ENCODE data around the gene NRCAM. TPM values are rescaled to one million over a fixed set of nuclear protein-coding genes. Genes with fewer than 3 reads are reported as not detected.

NRCAM gene
- total and polyA plus RNA-seq, 2 of the 13 experiments (the other 11 are each of a cell fraction or from before 2014, with no cell fraction given) = 0.31 to 0.33 TPM

GRCh38 chr7:108266491-108266890 is 189.7 kb downstream of the NRCAM start:
- H3K9me3 ChIP-seq (ENCODE audit: low read length) = no peaks in the 10 kb centered on the region
- H4K20me1 ChIP-seq (ENCODE audit: insufficient read depth, low read length) = no peaks in the 10 kb centered on the region
- H3K27me3 ChIP-seq (ENCODE audit: control insufficient read depth in 1 of 2, insufficient read depth in 2 of 2, low read length in 2 of 2) = no peaks in the 10 kb centered on the region
- in situ Hi-C loops (cut with HindIII; ENCODE audit: extremely low pct_ligation_motif_present, low pct_unique_long_range_greater_than_20kb) = no loop called here
- no peak overlapping the region for H3K4me2 ChIP-seq (ENCODE audit: low read depth, low read length)
- TF ChIP-seq KDM6A (CRISPR knock-in tag; IDR thresholded peaks at IDR 0.05; ENCODE audit: low read depth) (no peak), GTF3A (CRISPR knock-in tag; conservative IDR thresholded peaks at IDR 0.05) (no peak), ATM (IDR thresholded peaks at IDR 0.05; ENCODE audit: borderline replicate concordance) (no peak), FOXO1 (CRISPR knock-in tag; IDR thresholded peaks at IDR 0.05) (no peak), ERF (CRISPR knock-in tag; IDR thresholded peaks at IDR 0.05) (no peak), THAP8 (CRISPR knock-in tag; IDR thresholded peaks at IDR 0.05; ENCODE audit: borderline replicate concordance) (no peak), ZNF253 (CRISPR knock-in tag; IDR thresholded peaks at IDR 0.05; ENCODE audit: borderline replicate concordance) (no peak), SAP130 (CRISPR knock-in tag; IDR thresholded peaks at IDR 0.05; ENCODE audit: low read depth) (no peak), ZNF644 (CRISPR knock-in tag; IDR thresholded peaks at IDR 0.05; ENCODE audit: low read depth) (no peak), WIZ (CRISPR knock-in tag; IDR thresholded peaks at IDR 0.05) (no peak), ZNF788 (CRISPR knock-in tag; IDR thresholded peaks at IDR 0.05; ENCODE audit: borderline replicate concordance) (no peak), ZHX1 (CRISPR knock-in tag; IDR thresholded peaks at IDR 0.05; ENCODE audit: low read depth) (no peak), ZNF570 (CRISPR knock-in tag; IDR thresholded peaks at IDR 0.05; ENCODE audit: borderline replicate concordance) (no peak), KDM4B (CRISPR knock-in tag; IDR thresholded peaks at IDR 0.05) (no peak), MAZ (IDR thresholded peaks at IDR 0.05; ENCODE audit: borderline replicate concordance, low read depth, low read length) (no peak), MAZ (CRISPR knock-in tag; IDR thresholded peaks at IDR 0.05; ENCODE audit: low read depth) (no peak)
- TF ChIP-seq, protein P1, sequence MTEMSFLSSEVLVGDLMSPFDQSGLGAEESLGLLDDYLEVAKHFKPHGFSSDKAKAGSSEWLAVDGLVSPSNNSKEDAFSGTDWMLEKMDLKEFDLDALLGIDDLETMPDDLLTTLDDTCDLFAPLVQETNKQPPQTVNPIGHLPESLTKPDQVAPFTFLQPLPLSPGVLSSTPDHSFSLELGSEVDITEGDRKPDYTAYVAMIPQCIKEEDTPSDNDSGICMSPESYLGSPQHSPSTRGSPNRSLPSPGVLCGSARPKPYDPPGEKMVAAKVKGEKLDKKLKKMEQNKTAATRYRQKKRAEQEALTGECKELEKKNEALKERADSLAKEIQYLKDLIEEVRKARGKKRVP (CRISPR knock-in tag; IDR thresholded peaks at IDR 0.05) = no peak
- H3K4me3 ChIP-seq (replicated peaks in 1 of 3; ENCODE audit: insufficient read depth in 1 of 3, low read depth in 2 of 3, low read length in 3 of 3) = no peak overlapping the region
- no peaks in the 10 kb centered on the region for H3K4me1 ChIP-seq (ENCODE audit: insufficient read depth, low read length)
- ChIA-PET CTCF (ENCODE audit: low intra/inter-chr PET ratio, low total read pairs) (no interaction called here), POLR2A (no interaction called here)
- H3K9ac ChIP-seq (ENCODE audit: insufficient read depth, low read depth, low read length) = no peak overlapping the region
- intact Hi-C loops (cut with micrococcal nuclease; ENCODE audit: unreplicated experiment) = no loop called here
- H3K36me3 ChIP-seq (replicated peaks in 1 of 2; ENCODE audit: control insufficient read depth in 1 of 2, insufficient read depth in 2 of 2, low read length in 2 of 2) = no peaks in the 10 kb centered on the region
- FAIRE-seq (no peak), DNase-seq (ENCODE audit: low spot score) (no peak), ATAC-seq (no peak)
- no TSS peak for BruUV-seq (replicated peaks)
- no peak overlapping the region for H2AFZ ChIP-seq (ENCODE audit: low read length)
- no peak overlapping the region for H3K27ac ChIP-seq (ENCODE audit: extremely low read length, insufficient read depth, low read length)
- no peaks in the 10 kb centered on the region for H3K79me2 ChIP-seq (ENCODE audit: insufficient read depth, low read length)
- WGBS (ENCODE audit: low lambda C conversion rate) = 39% methylated on average over 3 of the region's 3 CpGs

Data from HepG2 (cell line).